Retinal pigment epithelial cell (primary cell): ENCODE results near the gene C15orf61.

Experiments
- DNase-seq: peaks from one replicate; pipeline ENCODE4 v3.0.0-alpha.2; 2010; ENCODE audit warnings: low read depth
- H3K4me3 ChIP-seq: 2 replicates; pipeline ENCODE4 v1.5.1; 2011; ENCODE audit warnings: mild to moderate bottlenecking, low read length, control low read depth, moderate library complexity
- CTCF ChIP-seq: conservative IDR thresholded peaks from 2 replicates; pipeline ENCODE4 v1.5.1; 2011; ENCODE audit warnings: low read depth, low read length, control low read depth, inconsistent platforms

Gene C15orf61

GRCh38 chr15:67512933-67513714 is 7.8 kb upstream of the C15orf61 start:
- DNase-seq: no peak
- H3K4me3 ChIP-seq: no peak overlapping the region
- no peak for TF ChIP-seq CTCF

DNA sequence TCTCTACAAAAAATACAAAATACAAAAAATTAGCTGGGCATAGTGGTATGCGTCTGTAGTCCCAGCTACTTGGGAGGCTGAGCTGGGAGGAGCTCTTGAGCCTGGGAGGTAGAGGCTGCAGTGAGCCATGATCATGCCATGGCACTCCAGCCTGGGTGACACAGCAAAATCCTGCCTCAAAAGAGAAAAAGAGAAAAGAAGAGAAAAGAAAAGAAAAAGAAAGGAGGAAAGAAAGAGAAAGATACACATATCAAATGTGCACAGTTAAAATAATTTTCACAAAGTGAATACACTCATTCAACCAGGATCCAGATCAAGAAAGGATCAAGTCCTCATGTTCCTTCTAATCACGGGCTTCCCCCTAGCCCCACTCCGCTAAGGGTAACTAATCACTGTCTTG is 5.8 kb upstream of the C15orf61 start:
- H3K4me3 ChIP-seq: no peak overlapping the region

GRCh38 chr15:67515557-67515956 is 5.4 kb upstream of the C15orf61 start:
- DNase-seq: no peak
- H3K4me3 ChIP-seq: no peak overlapping the region
- no peak for TF ChIP-seq CTCF

More for the DNA sequence above, 5.8 kb upstream of the C15orf61 start:
- no peak for TF ChIP-seq CTCF
- DNase-seq: no peak

GRCh38 chr15:67520321-67521028 is 456 bp upstream of the C15orf61 start:
- peak overlapping the region; percentile 66 for H3K4me3 ChIP-seq
- TF ChIP-seq CTCF: no peak
- no peak for DNase-seq

- peak overlapping the region; percentile 64 for H3K4me3 ChIP-seq
- no peak for TF ChIP-seq CTCF
- DNase-seq: peak; percentile 46
Observed at GRCh38 chr15:67521783-67522568, 1.0 kb downstream of the C15orf61 start.

- no peak for DNase-seq
- TF ChIP-seq CTCF: no peak
- no peak overlapping the region for H3K4me3 ChIP-seq
Observed at GRCh38 chr15:67523330-67523729, 2.4 kb downstream of the C15orf61 start.
